MCF 10A (cell line): Measurements from ENCODE around the gene LMF2. TPM values are rescaled to one million over a fixed set of nuclear protein-coding genes. Genes with fewer than 3 reads are reported as not detected.

Source experiments
- BruUV-seq: library from RNA; stranded (reverse); fragments of 400-500 nt; replicated peaks from 2 replicates; lab custom pipeline; 2021; lab: Mats Ljungman, UMichigan
- CTCF ChIA-PET: fragments of 300-600 bp; sonication (Branson Sonifier 250); formaldehyde crosslinking; extraction: SDS; loops from one replicate; lab custom pipeline; 2021; ENCODE audit warnings: antibody characterized with exemption, inconsistent platforms; lab: Yijun Ruan, JAX
- POLR2A ChIA-PET: fragments of 300-600, 350-650 bp; sonication (Branson Sonifier 250); formaldehyde crosslinking; extraction: SDS; loops from one replicate; lab custom pipeline; 2020; ENCODE audit warnings: antibody characterized with exemption, inconsistent platforms; lab: Yijun Ruan, JAX
- DNase-seq: peaks from one replicate; pipeline ENCODE4 v3.0.0-alpha.2; 2018; ENCODE audit not compliant: unreplicated experiment
- H3K27ac Mint-ChIP-seq: one replicate; pipeline ENCODE4 v1.8.0; 2022; ENCODE audit warnings: mild to moderate bottlenecking, low read depth, mixed read lengths; ENCODE audit not compliant: unreplicated experiment
- H3K27me3 Mint-ChIP-seq: one replicate; pipeline ENCODE4 v1.8.0; 2022; ENCODE audit warnings: mixed read lengths; ENCODE audit not compliant: insufficient read depth, unreplicated experiment
- H3K36me3 Mint-ChIP-seq: one replicate; pipeline ENCODE4 v1.8.0; 2022; ENCODE audit warnings: mild to moderate bottlenecking, moderate library complexity, mixed read lengths; ENCODE audit not compliant: insufficient read depth, unreplicated experiment
- H3K4me1 Mint-ChIP-seq: one replicate; pipeline ENCODE4 v1.8.0; 2022; ENCODE audit warnings: mixed read lengths; ENCODE audit not compliant: insufficient read depth, unreplicated experiment
- H3K4me3 Mint-ChIP-seq: one replicate; pipeline ENCODE4 v1.8.0; 2022; ENCODE audit warnings: mild to moderate bottlenecking, moderate library complexity, mixed read lengths; ENCODE audit not compliant: unreplicated experiment
- H3K9me3 Mint-ChIP-seq: one replicate; pipeline ENCODE4 v1.8.0; 2022; ENCODE audit warnings: mixed read lengths; ENCODE audit not compliant: unreplicated experiment
- intact Hi-C: fragments of 100-400 bp; cut with micrococcal nuclease; formaldehyde crosslinking; loops from 2 replicates; pipeline ENCODE4 v1.14.1; 2022
- total RNA-seq: library from RNA; stranded (reverse); gene quantifications from 2 replicates; pipeline ENCODE4 v1.2.3, GENCODE V29; 2022
- TF ChIP-seq, protein P1 (sequence below): fragments of 200-600 bp; IDR thresholded peaks from one replicate; pipeline ENCODE4 v1.8.0; 2022; ENCODE audit warnings: antibody characterized with exemption, mild to moderate bottlenecking; ENCODE audit not compliant: unreplicated experiment

The LMF2 gene
- total RNA-seq, 1 experiment from 2014 or later = 50.9 TPM

DNA sequence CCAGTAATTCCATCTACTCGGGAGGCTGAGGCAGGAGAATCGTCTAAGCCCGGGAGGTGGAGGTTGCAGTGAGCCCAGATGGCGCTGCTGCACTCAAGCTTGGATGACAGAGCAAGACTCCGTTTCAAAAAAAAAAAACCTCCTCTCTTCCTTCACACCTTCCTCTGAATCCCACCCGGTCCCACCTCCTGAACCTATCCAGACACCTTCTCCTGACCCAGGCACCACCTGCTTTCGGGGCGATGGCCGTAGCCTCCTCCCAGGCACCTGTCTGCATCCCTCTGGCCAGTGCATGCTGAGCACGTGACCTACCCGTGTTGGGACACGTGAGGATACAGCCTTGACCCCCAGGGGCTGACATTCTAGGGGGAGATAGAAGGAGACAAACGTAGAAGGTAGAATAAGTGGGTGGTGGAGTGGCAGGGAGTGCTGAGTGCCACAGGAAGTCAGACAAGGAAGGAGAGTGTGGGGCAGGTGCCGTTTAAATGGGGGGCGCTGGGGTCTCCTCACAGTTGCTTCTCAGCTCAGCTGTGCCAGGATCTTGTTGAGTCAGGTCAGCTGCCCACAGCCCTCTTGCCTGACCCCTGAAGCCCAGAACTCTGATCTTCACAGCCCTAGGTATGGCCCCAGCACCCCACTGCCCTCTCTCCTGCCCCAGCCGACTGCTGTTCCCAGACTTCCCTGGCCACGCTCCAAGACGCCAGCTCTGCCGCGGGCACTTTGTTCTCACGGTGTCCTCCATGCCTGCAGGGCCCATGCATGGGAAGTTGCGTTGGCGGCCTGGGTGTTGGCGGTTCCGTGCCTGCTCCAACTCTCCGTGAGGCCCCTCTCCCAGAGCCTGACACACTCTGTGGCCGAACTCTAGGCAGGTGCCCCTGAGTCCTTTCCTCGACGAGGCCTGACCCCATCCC, 22.0 kb downstream of the LMF2 start:
- intact Hi-C loops = loop anchor here (2.0 kb wide), 1 partner anchor 13 kb away; no protein-coding TSS in a partner anchor
- H3K27ac Mint-ChIP-seq = no peak overlapping the region

DNA sequence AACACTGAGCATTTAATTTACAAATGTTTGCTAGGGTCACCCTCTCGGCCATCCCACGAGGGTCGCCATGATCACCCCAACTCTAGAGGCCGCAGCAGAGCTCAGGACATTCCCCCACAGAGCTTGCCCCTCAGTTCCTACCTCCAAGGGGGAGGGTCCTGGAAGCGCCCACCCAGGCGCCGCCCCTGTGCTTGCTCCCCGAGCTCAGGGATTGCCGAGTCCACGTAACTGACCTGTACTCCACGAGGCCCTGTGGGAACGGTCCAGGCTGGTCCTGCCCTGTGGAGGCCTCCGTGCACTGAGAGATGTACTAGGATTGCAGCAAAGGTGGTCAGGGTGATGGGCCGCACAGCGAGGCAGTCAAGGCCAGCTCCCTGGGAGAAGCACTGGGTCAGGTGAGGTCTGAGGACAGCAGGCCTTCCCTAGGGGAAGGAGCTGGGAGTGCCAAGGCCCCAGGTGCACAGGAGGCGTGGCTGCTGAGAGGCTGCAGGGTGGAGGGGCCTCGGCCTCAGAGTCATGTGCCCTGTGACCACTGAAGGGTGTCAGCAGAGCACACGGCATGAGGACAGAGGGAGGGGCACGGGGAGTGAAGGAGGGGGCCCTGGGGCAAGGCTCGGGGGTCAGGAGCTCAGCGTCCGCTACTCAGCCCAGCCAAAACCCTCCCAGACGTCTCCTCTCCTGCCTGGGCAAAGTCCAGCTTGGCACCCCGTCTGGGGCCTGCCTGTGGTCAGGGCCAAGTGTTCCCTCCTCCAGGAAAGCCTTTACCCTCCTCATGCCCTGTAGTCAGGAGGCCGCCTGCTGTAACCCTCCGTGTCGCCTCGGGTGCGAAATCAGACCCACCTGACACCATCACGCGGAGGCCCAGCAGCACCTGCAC, 23.3 kb downstream of the LMF2 start:
- BruUV-seq = no TSS peak
- ChIA-PET CTCF (interaction anchor here (0.6 to 1.3 kb wide), 4 partner anchors 11 to 240 kb away, joined by 3 to 7 read pairs (median 6); no protein-coding TSS in a partner anchor), POLR2A (interaction anchor here (0.7 kb wide), 1 partner anchor 17 kb away, joined by 3 read pairs; no protein-coding TSS in a partner anchor)
- TF ChIP-seq, protein P1, sequence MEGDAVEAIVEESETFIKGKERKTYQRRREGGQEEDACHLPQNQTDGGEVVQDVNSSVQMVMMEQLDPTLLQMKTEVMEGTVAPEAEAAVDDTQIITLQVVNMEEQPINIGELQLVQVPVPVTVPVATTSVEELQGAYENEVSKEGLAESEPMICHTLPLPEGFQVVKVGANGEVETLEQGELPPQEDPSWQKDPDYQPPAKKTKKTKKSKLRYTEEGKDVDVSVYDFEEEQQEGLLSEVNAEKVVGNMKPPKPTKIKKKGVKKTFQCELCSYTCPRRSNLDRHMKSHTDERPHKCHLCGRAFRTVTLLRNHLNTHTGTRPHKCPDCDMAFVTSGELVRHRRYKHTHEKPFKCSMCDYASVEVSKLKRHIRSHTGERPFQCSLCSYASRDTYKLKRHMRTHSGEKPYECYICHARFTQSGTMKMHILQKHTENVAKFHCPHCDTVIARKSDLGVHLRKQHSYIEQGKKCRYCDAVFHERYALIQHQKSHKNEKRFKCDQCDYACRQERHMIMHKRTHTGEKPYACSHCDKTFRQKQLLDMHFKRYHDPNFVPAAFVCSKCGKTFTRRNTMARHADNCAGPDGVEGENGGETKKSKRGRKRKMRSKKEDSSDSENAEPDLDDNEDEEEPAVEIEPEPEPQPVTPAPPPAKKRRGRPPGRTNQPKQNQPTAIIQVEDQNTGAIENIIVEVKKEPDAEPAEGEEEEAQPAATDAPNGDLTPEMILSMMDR = no peak
- intact Hi-C loops = loop anchor here (2.0 kb wide), 1 partner anchor 15 kb away; no protein-coding TSS in a partner anchor
- Mint-ChIP-seq H3K4me1 (peaks cover 15% of the 10 kb centered on the region), H3K9me3 (no peaks in the 10 kb centered on the region), H3K27ac (no peak overlapping the region), H3K36me3 (no peaks in the 10 kb centered on the region), H3K4me3 (no peak overlapping the region), H3K27me3 (no peaks in the 10 kb centered on the region)
- no peak for DNase-seq

More for the DNA sequence above, 22.0 kb downstream of the LMF2 start:
- Mint-ChIP-seq H3K36me3 (no peaks in the 10 kb centered on the region), H3K9me3 (no peaks in the 10 kb centered on the region), H3K4me1 (peaks cover 15% of the 10 kb centered on the region), H3K4me3 (no peak overlapping the region), H3K27me3 (no peaks in the 10 kb centered on the region)
- peak; percentile 68 for DNase-seq
- ChIA-PET CTCF (interaction anchor here (0.6 to 1.3 kb wide), 4 partner anchors 9 to 135 kb away, joined by 3 to 6 read pairs (median 3); no protein-coding TSS in a partner anchor), POLR2A (interaction anchor here (0.6 to 0.7 kb wide), 2 partner anchors 20 to 59 kb away, joined by 3 read pairs; no protein-coding TSS in a partner anchor)
- TF ChIP-seq, protein P1 = no peak
- TSS peak; percentile 23 for BruUV-seq

DNA sequence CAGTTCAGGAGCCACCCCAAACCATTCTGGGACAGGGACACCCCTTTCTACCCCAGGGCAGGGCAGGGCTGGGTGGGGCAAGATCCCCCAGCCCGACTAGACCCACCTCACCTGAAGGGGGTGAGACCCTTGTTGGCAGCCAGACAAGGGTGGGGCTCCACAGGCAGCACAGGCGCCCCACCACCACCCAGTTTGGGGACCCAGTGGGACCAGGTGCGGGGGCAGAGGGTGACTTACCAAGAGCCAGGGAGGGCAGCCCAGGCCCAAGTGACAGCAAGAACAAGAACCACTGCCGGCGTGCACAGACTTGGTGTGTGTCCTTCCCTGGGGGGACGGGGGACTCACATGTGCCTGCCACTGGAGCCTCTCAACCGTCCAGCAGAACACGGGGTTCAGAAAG, 23.9 kb downstream of the LMF2 start:
- CTCF ChIA-PET = interaction anchor here (0.9 to 1.3 kb wide), 3 partner anchors 12 to 239 kb away, joined by 3 to 7 read pairs (median 5); no protein-coding TSS in a partner anchor
- Mint-ChIP-seq H3K9me3 (no peaks in the 10 kb centered on the region), H3K36me3 (no peaks in the 10 kb centered on the region), H3K27ac (no peak overlapping the region), H3K4me1 (peaks cover 15% of the 10 kb centered on the region), H3K4me3 (no peak overlapping the region), H3K27me3 (no peaks in the 10 kb centered on the region)
- intact Hi-C loops = no loop called here
- POLR2A ChIA-PET = interaction anchor here (0.6 to 0.7 kb wide), 2 partner anchors 18 to 122 kb away, joined by 3 read pairs; no protein-coding TSS in a partner anchor
- TF ChIP-seq, protein P1 = no peak
- BruUV-seq = no TSS peak
- DNase-seq = no peak
